Measurements from ENCODE around the gene CAPRIN1.
"Not testable (repeated sequence)": the region's sequence is repeated elsewhere in the genome, so short reads cannot be mapped to it uniquely, and the experiment has no call there.

The CAPRIN1 gene

DNA sequence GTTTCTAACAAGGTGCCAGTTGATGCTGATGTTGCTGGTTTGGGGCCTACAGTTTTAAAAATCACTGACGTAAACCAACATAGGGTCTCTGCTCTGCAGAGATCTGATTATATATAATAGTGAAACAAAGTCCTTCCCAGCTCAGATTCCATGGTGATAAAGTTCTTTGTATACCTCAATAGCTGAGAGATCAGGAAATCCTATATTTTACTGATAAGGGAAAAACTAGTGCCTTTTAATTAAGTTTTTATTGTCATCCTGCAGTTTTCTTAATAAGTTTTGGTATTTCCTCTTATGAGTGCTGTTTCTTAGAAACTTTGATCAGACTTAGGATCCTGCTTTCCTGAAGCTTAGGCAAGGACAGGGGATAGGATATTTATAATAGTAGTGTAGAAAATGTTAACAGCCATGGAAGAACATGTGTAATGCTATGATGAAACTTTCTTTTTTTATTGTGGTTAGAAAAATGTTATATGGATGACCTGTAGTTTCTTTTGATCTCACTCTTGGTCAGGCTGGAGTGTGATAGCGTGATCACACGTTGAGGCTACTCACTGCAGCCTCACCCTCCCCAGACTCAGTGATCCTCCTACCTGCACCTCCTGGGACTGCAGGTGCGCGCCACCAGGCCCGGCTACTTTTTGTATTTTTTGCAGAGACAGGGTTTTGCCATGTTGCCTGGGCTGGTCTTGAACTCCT is 14.1 kb downstream of the CAPRIN1 start:
- Histone ChIP-seq H3K27ac (ENCODE audit: low read length) (no peak overlapping the region), H3K27me3 (ENCODE audit: control insufficient read depth, insufficient read depth, low read length) (no peaks in the 10 kb centered on the region), H3K9me3 (ENCODE audit: control insufficient read depth, insufficient read depth, low read length) (no peaks in the 10 kb centered on the region), H3K4me3 (ENCODE audit: low read length) (no peak overlapping the region), H3K4me1 (ENCODE audit: control insufficient read depth, insufficient read depth, low read length) (no peaks in the 10 kb centered on the region), H3K36me3 (ENCODE audit: control insufficient read depth, insufficient read depth, low read length) (no peaks in the 10 kb centered on the region; the same call in 1 of the 2 replicates)
- WGBS (ENCODE audit: insufficient coverage, insufficient read length), result no CpG with 5 or more reads among the region's 6 CpGs
- no peak for DNase-seq (ENCODE audit: low read depth, low spot score)

DNA sequence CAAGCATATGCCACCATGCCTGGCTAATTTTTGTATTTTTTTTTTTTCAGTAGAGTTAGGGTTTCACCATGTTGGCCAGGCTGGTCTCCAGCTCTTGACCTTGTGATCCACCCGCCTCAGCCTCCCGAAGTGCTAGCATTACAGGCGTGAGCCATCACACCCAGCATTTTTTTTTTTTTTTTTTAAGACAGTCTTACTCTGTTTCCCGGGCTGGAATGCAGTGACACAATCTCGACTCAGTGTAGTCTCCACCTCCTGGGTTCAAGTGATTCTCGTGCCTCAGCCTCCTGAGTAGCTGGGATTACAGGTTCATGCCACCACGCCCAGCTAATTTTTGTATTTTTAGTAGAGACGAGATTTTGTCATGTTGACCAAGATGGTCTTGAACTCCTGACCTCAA is 15.2 kb downstream of the CAPRIN1 start:
- H3K27me3 ChIP-seq (ENCODE audit: control insufficient read depth, insufficient read depth, low read length); H3K4me3 ChIP-seq (ENCODE audit: low read length); H3K4me1 ChIP-seq (ENCODE audit: control insufficient read depth, insufficient read depth, low read length); H3K9me3 ChIP-seq (ENCODE audit: control insufficient read depth, insufficient read depth, low read length); H3K36me3 ChIP-seq (ENCODE audit: control insufficient read depth, insufficient read depth, low read length); H3K27ac ChIP-seq (ENCODE audit: low read length); DNase-seq (ENCODE audit: low read depth, low spot score): not testable (repeated sequence)
- no CpG with 5 or more reads among the region's 8 CpGs for WGBS (ENCODE audit: insufficient coverage, insufficient read length)

DNA sequence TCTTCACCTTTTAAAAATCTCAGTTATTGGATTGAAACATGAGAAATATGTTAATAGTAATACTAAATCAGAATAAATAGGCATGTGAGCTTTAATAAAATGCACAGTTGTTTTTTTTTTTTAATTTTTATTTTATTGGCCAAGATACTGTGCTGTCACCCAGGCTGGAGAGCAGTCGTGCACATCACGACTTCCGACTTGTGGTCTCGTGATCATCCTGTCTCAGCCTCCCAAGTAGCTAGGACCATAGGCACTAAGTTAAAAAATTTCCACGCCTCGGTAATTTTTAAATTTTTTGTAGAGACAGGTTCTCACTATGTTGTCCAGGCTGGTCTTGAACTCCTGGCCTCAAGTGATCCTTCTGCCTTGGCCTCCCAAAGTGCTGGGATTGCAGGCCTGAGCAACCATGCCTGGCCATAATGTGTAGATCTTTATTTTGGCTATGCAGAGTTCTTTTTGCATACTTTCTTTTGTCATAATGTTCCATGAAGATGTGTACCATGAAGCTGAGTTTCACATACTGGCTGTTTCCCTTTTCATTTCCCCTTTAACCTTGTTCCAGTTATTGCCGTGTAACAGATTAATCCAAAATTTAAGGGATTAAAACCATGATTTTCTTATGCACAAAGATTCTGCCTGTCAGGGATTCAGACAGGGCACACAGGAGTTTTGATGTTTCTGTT is 16.0 kb downstream of the CAPRIN1 start:
- Histone ChIP-seq H3K36me3 (ENCODE audit: control insufficient read depth, insufficient read depth, low read length) (peaks cover under 1% of the 10 kb centered on the region; the same call in 1 of the 2 replicates), H3K9me3 (ENCODE audit: control insufficient read depth, insufficient read depth, low read length) (no peaks in the 10 kb centered on the region), H3K4me1 (ENCODE audit: control insufficient read depth, insufficient read depth, low read length) (no peaks in the 10 kb centered on the region)

DNA sequence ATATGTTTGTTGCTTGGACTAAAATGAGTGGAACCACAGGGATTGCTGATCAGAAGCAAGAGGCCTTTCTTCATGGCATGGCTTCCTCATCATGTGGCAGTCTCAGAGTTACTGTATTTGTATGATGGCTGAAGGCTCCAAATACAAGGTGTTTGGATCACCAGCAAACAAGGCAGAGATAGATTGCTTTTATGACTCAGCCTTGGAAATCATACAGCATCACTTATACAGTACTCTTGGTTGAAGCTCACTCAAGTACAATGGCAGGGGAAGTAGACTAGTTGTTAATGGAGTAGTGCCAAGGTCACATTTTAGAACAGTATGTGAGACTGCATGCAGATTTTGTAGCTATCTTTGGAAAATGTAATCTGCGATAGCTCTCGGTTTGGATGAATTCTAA is 16.6 kb downstream of the CAPRIN1 start:
- H3K4me3 ChIP-seq (ENCODE audit: low read length), result no peak overlapping the region
- H3K4me1 ChIP-seq (ENCODE audit: control insufficient read depth, insufficient read depth, low read length), result no peaks in the 10 kb centered on the region
- H3K36me3 ChIP-seq (ENCODE audit: control insufficient read depth, insufficient read depth, low read length), result peaks cover 5% of the 10 kb centered on the region; the same call in 1 of the 2 replicates
- H3K9me3 ChIP-seq (ENCODE audit: control insufficient read depth, insufficient read depth, low read length), result no peaks in the 10 kb centered on the region
- WGBS (ENCODE audit: insufficient coverage, insufficient read length), result no CpG with 5 or more reads among the region's 2 CpGs
- H3K27me3 ChIP-seq (ENCODE audit: control insufficient read depth, insufficient read depth, low read length), result no peaks in the 10 kb centered on the region
- H3K27ac ChIP-seq (ENCODE audit: low read length), result no peak overlapping the region
- no peak for DNase-seq (ENCODE audit: low read depth, low spot score)

More for the DNA sequence above, 16.0 kb downstream of the CAPRIN1 start:
- no peaks in the 10 kb centered on the region for H3K27me3 ChIP-seq (ENCODE audit: control insufficient read depth, insufficient read depth, low read length)
- H3K27ac ChIP-seq (ENCODE audit: low read length), result no peak overlapping the region
- no CpG with 5 or more reads among the region's 7 CpGs for WGBS (ENCODE audit: insufficient coverage, insufficient read length)
- H3K4me3 ChIP-seq (ENCODE audit: low read length), result no peak overlapping the region
- DNase-seq (ENCODE audit: low read depth, low spot score), result no peak

DNA sequence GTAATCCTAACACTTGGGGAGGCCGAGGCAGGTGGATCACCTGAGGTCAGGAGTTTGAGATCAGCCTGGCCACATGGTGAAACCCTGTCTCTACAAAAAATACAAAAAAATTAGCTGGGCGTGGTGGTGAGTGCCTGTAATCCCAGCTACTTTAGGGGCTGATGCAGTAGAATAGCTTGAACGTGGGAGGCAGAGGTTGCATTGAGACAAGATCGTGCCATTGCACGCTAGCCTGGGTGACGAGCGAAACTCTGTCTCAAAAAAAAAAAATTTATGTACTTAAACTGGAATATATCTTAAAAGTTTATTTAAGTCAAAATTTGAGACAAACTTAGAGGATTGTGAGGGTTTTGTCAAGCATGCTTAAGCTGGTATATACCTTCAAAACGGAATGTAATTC is 19.8 kb downstream of the CAPRIN1 start:
- no CpG with 5 or more reads among the region's 8 CpGs for WGBS (ENCODE audit: insufficient coverage, insufficient read length)
- not testable (repeated sequence) for H3K27ac ChIP-seq (ENCODE audit: low read length); H3K4me1 ChIP-seq (ENCODE audit: control insufficient read depth, insufficient read depth, low read length); H3K27me3 ChIP-seq (ENCODE audit: control insufficient read depth, insufficient read depth, low read length); H3K36me3 ChIP-seq (ENCODE audit: control insufficient read depth, insufficient read depth, low read length); H3K4me3 ChIP-seq (ENCODE audit: low read length); H3K9me3 ChIP-seq (ENCODE audit: control insufficient read depth, insufficient read depth, low read length); DNase-seq (ENCODE audit: low read depth, low spot score)

DNA sequence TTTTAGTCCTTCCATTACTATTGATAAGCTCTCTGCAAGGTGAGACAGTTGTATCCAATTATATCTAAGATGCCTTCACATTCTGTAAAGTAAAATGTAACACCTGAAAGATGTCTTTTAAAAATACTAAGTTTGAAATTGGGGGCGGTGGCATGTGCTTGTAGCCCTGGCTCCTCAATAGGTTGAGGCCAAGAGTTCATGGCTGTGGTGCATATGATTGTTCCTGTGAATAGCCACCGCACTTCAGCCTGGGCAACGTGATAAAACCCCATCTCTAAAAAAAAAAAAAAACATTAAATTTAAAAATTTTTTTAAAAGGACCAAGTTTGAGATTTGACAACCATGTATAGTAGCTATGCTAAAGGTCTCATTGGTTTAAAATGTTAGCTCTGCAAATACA is 20.5 kb downstream of the CAPRIN1 start:
- H3K9me3 ChIP-seq (ENCODE audit: control insufficient read depth, insufficient read depth, low read length), result no peaks in the 10 kb centered on the region
- H3K27ac ChIP-seq (ENCODE audit: low read length), result no peak overlapping the region
- no peaks in the 10 kb centered on the region for H3K27me3 ChIP-seq (ENCODE audit: control insufficient read depth, insufficient read depth, low read length)
- DNase-seq (ENCODE audit: low read depth, low spot score), result no peak
- no peaks in the 10 kb centered on the region for H3K4me1 ChIP-seq (ENCODE audit: control insufficient read depth, insufficient read depth, low read length)
- WGBS (ENCODE audit: insufficient coverage, insufficient read length), result no CpG with 5 or more reads among the region's 3 CpGs
- peaks cover 8% of the 10 kb centered on the region; the same call in 1 of the 2 replicates for H3K36me3 ChIP-seq (ENCODE audit: control insufficient read depth, insufficient read depth, low read length)
- no peak overlapping the region for H3K4me3 ChIP-seq (ENCODE audit: low read length)

DNA sequence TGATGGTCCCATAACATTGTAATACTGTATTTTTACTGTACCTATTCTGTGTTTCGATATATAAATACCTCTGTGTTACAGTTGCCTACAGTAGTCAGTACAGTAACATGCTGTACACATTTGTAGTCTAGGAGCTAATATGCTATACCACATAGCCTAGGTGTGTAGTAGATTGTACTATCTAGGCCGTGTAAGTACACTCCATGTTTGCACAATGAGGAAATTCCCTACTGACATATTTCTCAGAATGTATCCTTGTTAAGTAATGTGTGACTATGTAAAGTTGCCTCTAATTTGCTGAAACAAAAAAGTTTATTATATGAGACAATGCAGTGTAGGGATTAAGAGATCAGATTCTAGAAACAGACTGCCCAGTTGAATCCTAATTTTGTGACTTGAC is 21.3 kb downstream of the CAPRIN1 start:
- Histone ChIP-seq H3K27me3 (ENCODE audit: control insufficient read depth, insufficient read depth, low read length) (no peaks in the 10 kb centered on the region), H3K4me3 (ENCODE audit: low read length) (no peak overlapping the region), H3K9me3 (ENCODE audit: control insufficient read depth, insufficient read depth, low read length) (no peaks in the 10 kb centered on the region), H3K27ac (ENCODE audit: low read length) (no peak overlapping the region), H3K36me3 (ENCODE audit: control insufficient read depth, insufficient read depth, low read length) (peaks cover 8% of the 10 kb centered on the region; the same call in 1 of the 2 replicates), H3K4me1 (ENCODE audit: control insufficient read depth, insufficient read depth, low read length) (no peaks in the 10 kb centered on the region)
- WGBS (ENCODE audit: insufficient coverage, insufficient read length), result no CpG with 5 or more reads among the region's 2 CpGs
- DNase-seq (ENCODE audit: low read depth, low spot score), result no peak

DNA sequence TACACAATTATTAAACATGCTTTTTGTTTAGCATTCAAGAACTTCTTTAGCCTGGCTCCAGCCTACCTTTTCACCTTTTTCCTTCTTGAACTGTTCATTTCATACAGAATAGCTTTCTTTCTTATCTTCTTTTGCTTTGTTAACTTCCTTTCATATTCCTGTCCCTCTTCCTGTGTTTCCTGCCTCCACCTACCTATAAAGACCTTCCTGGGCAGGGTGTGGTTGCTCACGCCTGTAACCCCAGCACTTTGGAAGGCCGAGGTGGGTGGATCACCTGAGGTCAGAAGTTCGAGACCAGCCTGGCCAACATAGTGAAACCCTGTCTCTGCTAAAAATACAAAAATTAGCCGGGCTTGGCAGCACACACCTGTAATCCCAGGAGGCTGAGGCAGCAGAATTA is 22.9 kb downstream of the CAPRIN1 start:
- Histone ChIP-seq H3K27me3 (ENCODE audit: control insufficient read depth, insufficient read depth, low read length) (no peaks in the 10 kb centered on the region), H3K36me3 (ENCODE audit: control insufficient read depth, insufficient read depth, low read length) (peaks cover 14% of the 10 kb centered on the region; the same call in 1 of the 2 replicates), H3K9me3 (ENCODE audit: control insufficient read depth, insufficient read depth, low read length) (no peaks in the 10 kb centered on the region), H3K27ac (ENCODE audit: low read length) (no peak overlapping the region), H3K4me1 (ENCODE audit: control insufficient read depth, insufficient read depth, low read length) (no peaks in the 10 kb centered on the region), H3K4me3 (ENCODE audit: low read length) (no peak overlapping the region)
- no peak for DNase-seq (ENCODE audit: low read depth, low spot score)
- no CpG with 5 or more reads among the region's 4 CpGs for WGBS (ENCODE audit: insufficient coverage, insufficient read length)

DNA sequence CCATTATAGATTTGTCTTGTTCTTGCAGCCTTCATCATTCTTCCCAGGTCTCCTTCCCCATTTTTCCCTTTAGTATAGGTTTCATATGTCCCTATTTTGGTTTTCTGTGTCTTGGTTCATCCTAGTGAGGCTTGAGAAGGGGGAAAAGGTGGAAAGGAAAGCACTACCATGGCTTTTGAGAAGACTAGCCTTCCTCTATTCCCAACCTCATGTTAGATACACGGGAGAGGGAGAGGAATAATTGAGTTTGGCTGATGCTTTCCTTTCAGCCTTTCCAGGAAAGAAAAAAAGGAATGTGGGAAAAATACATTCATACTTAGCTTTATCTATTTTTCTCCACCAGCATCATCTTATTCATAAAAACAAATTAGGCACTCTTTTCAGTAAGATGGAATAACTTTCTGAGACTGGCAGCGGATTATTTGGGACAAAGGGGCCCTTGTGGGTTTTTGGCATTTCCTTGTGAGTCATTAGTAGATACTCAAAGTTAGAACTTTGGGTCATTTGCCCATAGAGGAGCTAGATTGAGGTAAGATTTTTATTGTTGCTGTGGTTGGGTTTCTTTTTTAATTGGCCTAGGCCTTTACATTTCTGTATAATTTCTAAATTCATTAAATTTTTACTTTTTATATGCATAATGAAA is 23.8 kb downstream of the CAPRIN1 start:
- WGBS (ENCODE audit: insufficient coverage, insufficient read length), result no CpG with 5 or more reads among the region's 2 CpGs
- H3K9me3 ChIP-seq (ENCODE audit: control insufficient read depth, insufficient read depth, low read length), result no peaks in the 10 kb centered on the region
- H3K27me3 ChIP-seq (ENCODE audit: control insufficient read depth, insufficient read depth, low read length), result no peaks in the 10 kb centered on the region
- H3K36me3 ChIP-seq (ENCODE audit: control insufficient read depth, insufficient read depth, low read length), result peaks cover 14% of the 10 kb centered on the region; the same call in 1 of the 2 replicates
- H3K4me3 ChIP-seq (ENCODE audit: low read length), result no peak overlapping the region
- H3K4me1 ChIP-seq (ENCODE audit: control insufficient read depth, insufficient read depth, low read length), result no peaks in the 10 kb centered on the region
- no peak overlapping the region for H3K27ac ChIP-seq (ENCODE audit: low read length)
- no peak for DNase-seq (ENCODE audit: low read depth, low spot score)

DNA sequence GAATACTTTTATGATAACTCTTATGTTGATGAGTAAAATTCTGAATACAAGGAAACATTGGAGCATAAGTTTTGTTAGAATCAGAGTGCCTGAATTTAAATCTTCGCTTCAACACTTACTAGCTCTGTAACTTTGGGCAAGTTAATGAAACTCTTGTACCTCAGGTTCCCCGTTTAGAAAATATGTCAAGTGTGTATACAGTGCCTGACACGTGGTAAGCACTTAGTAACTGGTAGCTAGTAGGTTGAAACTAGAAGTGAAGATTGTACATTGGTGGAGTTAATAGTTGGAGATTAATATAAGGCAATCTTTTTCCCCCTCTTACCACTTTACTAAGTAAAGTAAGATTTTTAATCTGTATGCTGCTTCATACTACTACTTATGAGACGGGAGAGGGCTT is 29.1 kb downstream of the CAPRIN1 start:
- Histone ChIP-seq H3K27me3 (ENCODE audit: control insufficient read depth, insufficient read depth, low read length) (no peaks in the 10 kb centered on the region), H3K4me1 (ENCODE audit: control insufficient read depth, insufficient read depth, low read length) (no peaks in the 10 kb centered on the region), H3K4me3 (ENCODE audit: low read length) (no peak overlapping the region), H3K36me3 (ENCODE audit: control insufficient read depth, insufficient read depth, low read length) (peaks cover 27% of the 10 kb centered on the region; the same call in 1 of the 2 replicates), H3K9me3 (ENCODE audit: control insufficient read depth, insufficient read depth, low read length) (no peaks in the 10 kb centered on the region), H3K27ac (ENCODE audit: low read length) (no peak overlapping the region)
- no peak for DNase-seq (ENCODE audit: low read depth, low spot score)
- no CpG with 5 or more reads among the region's 4 CpGs for WGBS (ENCODE audit: insufficient coverage, insufficient read length)
